Kidney (tissue), 14 donors: ENCODE data around the gene PDE6G. TPM values are rescaled to one million over a fixed set of nuclear protein-coding genes. Genes with fewer than 3 reads are reported as not detected.

Experiments used
- DNase-seq, 5 donors: peaks; one replicate each; pipeline ENCODE4 v3.0.0-alpha.2; 2013 to 2020
- FAIRE-seq: peaks from 2 replicates; lab custom pipeline; 2012; peaks lifted over from hg19 to GRCh38; lab: Jason Lieb, UNC
- H3K27ac ChIP-seq, 2 donors: one replicate each; pipeline ENCODE4 v1.7.0; 2013; ENCODE audit warnings: low read depth in 2 of 2, low read length in 2 of 2, inconsistent platforms in 1 of 2
- H3K27me3 ChIP-seq: one replicate; pipeline ENCODE4 v1.7.1; 2013; ENCODE audit warnings: low read length, inconsistent platforms; ENCODE audit not compliant: control insufficient read depth, insufficient read depth
- H3K36me3 ChIP-seq, 3 donors: one replicate each; pipeline versions ENCODE4 v1.7.0 to v1.7.1; 2013; ENCODE audit warnings: low read length in 3 of 3, control low read depth in 1 of 3, inconsistent platforms in 1 of 3; ENCODE audit not compliant: insufficient read depth in 3 of 3, control insufficient read depth in 2 of 3
- H3K4me1 ChIP-seq, 3 donors: one replicate each; pipeline versions ENCODE4 v1.7.0 to v1.7.1; 2013; ENCODE audit warnings: low read length in 3 of 3, inconsistent platforms in 1 of 3, low read depth in 1 of 3; ENCODE audit not compliant: control insufficient read depth in 2 of 3, insufficient read depth in 2 of 3
- H3K4me3 ChIP-seq, 3 donors: one replicate each; pipeline versions ENCODE4 v1.7.0 to v1.8.1; 2013; ENCODE audit warnings: low read length in 3 of 3, control low read depth in 1 of 3, inconsistent platforms in 1 of 3
- H3K9ac ChIP-seq, 3 donors: one replicate each; pipeline versions ENCODE4 v1.7.0 to v1.7.1; 2013; ENCODE audit warnings: low read length in 3 of 3, control low read depth in 1 of 3, inconsistent platforms in 1 of 3
- H3K9me3 ChIP-seq, 3 donors: one replicate each; pipeline versions ENCODE4 v1.7.0 to v1.7.1; 2013; ENCODE audit warnings: low read length in 3 of 3, control low read depth in 1 of 3, inconsistent platforms in 1 of 3; ENCODE audit not compliant: control insufficient read depth in 2 of 3, insufficient read depth in 1 of 3
- intact Hi-C: fragments of 100-400 bp; cut with DNase I; formaldehyde crosslinking; loops from one replicate; pipeline ENCODE4 v1.11.1; 2022
- polyA plus RNA-seq: library from polyadenylated mRNA; stranded (reverse); fragments of 350-450 nt; fragmentation: Illumina TruSeq; extraction: RNeasy Lipid Tissue Mini Kit (QIAGEN cat#74804); gene quantifications from one replicate; pipeline ENCODE4 v1.2.3, GENCODE V29; 2014; ENCODE audit warnings: low read depth, low replicate concordance; ENCODE audit not compliant: insufficient read depth
- total RNA-seq: library from RNA; stranded (reverse); fragmentation: NEBNext Ultra II Directional; extraction: Animal tissue kit (Norgen Biotek cat#: 25700); gene quantifications from one replicate; pipeline ENCODE4 v1.2.1, GENCODE V29; 2021
- TF ChIP-seq, protein P1 (sequence below): IDR thresholded peaks from 3 replicates; pipeline ENCODE4 v1.5.1; 2012; ENCODE audit warnings: mild to moderate bottlenecking, moderate library complexity, borderline replicate concordance; ENCODE audit not compliant: insufficient read depth; ENCODE audit errors: extremely low read depth
- donor health status: control.
- donor health status: control.
- donor health status: control.
- donor health status: control.
- donor health status: control.
- donor health status: DM: yes; HTN: yes; CAD: no.
- donor health status: Normal renal cell carcinoma (clear cell type).

PDE6G gene
- total and polyA plus RNA-seq, 2 donors from 2014 or later = 3.2 to 5.4 TPM

DNA sequence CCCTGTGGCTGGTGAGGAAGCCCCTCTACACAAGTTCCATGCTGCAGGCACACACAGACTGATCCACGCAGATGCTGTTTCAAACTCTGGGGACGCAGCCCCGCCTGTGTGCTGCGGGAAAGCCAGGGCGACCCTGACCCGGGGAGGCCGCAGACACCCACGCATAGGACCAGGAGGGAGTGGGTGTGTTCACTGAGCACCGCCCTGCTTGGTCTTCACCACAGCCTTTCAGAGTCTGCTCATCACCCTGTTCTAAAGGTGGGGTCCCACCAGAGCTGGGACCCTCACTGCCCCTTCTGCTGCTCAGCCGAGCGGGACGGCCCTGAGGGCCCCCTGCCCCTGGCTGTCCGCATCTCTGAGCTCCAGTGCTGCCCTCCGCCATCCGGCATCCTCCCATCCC, 11.8 kb downstream of the PDE6G start:
- peaks cover 11% of the 10 kb centered on the region for H3K27me3 ChIP-seq
- H3K36me3 ChIP-seq = peaks cover 2 to 3% (median 3%) of the 10 kb centered on the region in 3 donors
- H3K27ac ChIP-seq = no peak overlapping the region
- no peaks in the 10 kb centered on the region for H3K4me1 ChIP-seq
- TF ChIP-seq, protein P1, sequence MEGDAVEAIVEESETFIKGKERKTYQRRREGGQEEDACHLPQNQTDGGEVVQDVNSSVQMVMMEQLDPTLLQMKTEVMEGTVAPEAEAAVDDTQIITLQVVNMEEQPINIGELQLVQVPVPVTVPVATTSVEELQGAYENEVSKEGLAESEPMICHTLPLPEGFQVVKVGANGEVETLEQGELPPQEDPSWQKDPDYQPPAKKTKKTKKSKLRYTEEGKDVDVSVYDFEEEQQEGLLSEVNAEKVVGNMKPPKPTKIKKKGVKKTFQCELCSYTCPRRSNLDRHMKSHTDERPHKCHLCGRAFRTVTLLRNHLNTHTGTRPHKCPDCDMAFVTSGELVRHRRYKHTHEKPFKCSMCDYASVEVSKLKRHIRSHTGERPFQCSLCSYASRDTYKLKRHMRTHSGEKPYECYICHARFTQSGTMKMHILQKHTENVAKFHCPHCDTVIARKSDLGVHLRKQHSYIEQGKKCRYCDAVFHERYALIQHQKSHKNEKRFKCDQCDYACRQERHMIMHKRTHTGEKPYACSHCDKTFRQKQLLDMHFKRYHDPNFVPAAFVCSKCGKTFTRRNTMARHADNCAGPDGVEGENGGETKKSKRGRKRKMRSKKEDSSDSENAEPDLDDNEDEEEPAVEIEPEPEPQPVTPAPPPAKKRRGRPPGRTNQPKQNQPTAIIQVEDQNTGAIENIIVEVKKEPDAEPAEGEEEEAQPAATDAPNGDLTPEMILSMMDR = no peak
- no peak overlapping the region for H3K4me3 ChIP-seq
- DNase-seq (peak in 1 of 5 donors; percentile 22), FAIRE-seq (no peak)
- peaks cover 0 to 1% (median 0%) of the 10 kb centered on the region in 3 donors for H3K9me3 ChIP-seq
- H3K9ac ChIP-seq = no peak overlapping the region
- intact Hi-C loops = no loop called here

DNA sequence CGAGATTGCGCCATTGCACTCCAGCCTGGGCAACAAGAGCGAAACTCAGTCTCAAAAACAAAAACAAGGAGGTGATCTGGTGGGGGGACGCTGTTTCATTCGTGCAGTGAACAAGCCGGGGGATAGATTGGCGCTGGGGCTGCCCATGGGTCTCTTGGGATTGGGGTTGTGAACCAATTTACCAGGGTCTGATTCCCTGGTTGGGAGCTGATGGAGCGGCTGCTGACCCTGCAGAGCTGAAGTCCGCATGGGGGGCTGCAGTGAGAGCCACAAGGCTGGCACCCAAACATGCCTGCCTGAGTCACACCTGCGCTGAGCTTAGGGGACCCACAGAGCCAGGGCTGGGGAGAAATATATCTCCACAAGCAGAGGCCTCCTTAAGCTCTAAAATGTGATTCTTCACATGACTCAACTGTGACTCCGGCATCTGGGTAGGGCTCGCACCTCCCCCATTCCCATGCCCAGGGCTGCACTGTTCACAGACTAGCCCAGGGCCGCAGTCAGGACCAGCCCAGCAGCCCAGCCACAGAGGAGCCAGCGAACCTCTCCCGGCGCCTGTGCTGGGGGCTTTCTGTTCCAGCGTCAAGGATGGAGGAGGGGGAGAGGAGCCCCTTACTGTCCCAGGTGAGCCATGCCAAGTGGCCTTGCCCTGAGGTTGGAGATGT, 14.4 kb downstream of the PDE6G start:
- H3K9me3 ChIP-seq = no peaks in the 10 kb centered on the region
- intact Hi-C loops = no loop called here
- H3K27ac ChIP-seq = no peak overlapping the region
- no peaks in the 10 kb centered on the region for H3K27me3 ChIP-seq
- TF ChIP-seq, protein P1 = no peak
- no peak overlapping the region for H3K9ac ChIP-seq
- FAIRE-seq = no peak
- no peak overlapping the region for H3K4me3 ChIP-seq
- H3K4me1 ChIP-seq = no peaks in the 10 kb centered on the region
- peak in 1 of 5 donors; percentile 45 for DNase-seq
- H3K36me3 ChIP-seq = peaks cover 2 to 3% (median 3%) of the 10 kb centered on the region in 3 donors

DNA sequence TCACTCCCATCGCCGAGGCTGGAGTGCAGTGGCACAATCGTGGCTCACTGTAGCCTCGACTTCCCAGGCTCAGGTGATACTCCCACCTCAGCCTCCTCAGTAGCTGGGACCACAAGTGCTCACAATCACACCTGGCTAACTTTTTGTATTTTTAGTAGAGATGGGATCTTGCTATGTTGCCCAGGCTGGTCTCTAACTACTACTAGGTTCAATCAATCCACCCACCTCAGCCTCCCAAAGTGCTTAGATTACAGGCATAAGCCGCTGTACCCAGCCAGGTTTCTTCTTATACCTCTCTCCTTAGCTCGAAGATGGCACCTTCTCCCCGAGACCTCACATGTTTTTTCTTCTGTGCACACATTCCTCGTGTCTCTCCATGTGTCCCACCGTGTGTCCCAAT, 16.3 kb downstream of the PDE6G start:
- Histone ChIP-seq H3K4me3 (no peak overlapping the region), H3K27ac (no peak overlapping the region), H3K9me3 (no peaks in the 10 kb centered on the region), H3K4me1 (peaks cover 0 to 9% (median 4%) of the 10 kb centered on the region in 3 donors), H3K36me3 (no peaks in the 10 kb centered on the region), H3K9ac (no peak overlapping the region), H3K27me3 (no peaks in the 10 kb centered on the region)
- intact Hi-C loops = no loop called here
- TF ChIP-seq, protein P1 = no peak
- no peak for FAIRE-seq
- DNase-seq = peak in 1 of 5 donors; percentile 28
